ENCODE results near the gene AP3D1.

AP3D1 gene

DNA sequence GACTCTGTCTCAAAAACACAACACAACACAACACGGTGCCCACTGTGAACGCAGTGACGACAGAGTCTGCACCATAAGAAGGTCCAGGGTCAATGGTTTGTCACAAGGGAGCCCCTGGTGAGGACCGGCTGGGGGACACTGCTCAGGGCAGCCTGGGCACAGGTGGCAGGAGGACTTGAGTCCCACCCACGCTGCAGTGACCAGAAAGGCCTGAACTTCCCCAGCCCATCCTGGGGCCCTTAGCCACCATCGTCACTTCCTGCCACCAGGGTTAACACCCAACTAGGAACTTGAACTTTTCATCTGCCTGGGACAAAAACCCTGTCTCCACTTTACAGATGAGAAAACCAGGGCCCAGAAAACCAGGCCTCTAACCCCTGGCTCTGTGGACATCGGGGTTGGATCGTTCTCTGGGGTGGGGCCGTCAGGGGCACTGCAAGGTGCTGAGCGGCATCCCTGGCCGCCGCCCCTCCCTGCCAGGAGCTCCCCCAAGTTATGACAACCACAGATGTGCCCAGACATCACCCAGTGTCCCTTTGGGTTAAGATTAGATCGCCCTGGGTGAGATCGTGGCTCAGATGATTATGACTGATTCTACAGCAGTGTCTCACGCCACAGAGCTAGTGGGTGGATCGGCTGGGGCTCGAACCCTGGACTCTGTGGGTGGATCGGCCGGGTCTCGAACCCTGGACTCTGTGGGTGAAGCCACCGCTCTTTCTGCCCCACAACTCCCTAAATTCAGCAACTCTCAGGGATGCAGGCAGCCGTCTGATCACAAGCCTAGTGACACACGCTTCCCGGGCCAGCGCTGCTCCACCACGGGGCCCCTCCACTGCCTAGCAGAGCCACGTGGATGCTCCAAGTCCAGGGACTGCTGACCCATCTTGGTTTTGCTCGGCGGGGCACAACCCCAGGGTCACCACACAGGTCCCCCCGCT, 69.2 kb downstream of the AP3D1 start:
- no peak for DNase-seq

DNA sequence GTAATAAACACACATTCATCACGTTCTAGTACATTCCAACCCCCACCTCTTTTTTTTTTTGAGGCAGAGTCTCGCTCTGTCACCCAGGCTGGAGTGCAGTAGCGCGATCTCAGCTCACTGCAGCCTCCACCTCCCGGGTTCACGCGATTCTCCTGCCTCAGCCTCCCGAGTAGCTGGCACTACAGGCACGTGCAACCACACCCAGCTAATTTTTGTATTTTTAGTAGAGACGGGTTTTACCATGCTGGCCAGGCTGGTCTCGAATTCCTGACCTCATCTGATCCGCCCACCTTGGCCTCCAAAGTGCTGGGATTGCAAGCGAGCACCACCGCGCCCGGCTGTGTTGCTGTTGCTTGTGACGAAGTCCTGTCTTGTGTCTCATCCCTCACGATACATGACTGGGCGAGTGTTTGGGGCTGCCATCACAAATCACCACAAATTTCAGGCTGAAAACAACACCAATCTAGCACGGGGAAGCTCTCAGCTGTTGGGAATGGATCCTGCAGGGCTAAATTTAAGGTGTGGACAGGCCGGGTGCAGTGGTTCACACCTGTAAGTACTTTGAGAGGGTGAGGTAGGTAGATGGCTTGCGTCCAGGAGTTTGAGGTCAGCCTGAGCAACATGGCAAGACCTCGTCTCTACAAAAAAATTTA, 70.9 kb downstream of the AP3D1 start:
- no peak for DNase-seq

GRCh38 chr19:2079865-2080301, 71.5 kb downstream of the AP3D1 start:
- no peak for DNase-seq

GRCh38 chr19:2079076-2079864, 72.1 kb downstream of the AP3D1 start:
- DNase-seq = no peak

- DNase-seq = no peak
Measured at GRCh38 chr19:2077833-2078619, 73.3 kb downstream of the AP3D1 start.

DNA sequence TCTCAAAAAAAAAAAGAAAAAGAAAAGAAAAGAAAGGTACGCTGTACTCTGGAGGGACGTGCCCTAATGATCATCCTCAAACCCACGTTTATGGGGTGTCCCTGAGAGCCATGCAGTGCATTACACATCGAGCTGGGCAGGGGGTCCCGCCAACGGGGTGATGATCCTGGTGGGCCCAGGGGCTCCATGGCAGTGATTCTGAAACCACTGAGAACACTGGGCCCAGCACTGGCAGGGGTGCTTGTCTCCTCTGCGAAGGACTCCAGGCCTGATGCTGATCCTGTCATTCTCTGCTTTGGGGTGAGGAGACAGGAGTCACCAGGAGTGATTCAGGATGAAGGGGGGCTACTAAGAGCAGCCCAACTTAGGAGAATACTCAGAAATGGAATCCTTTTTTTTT, 74.0 kb downstream of the AP3D1 start:
- no peak for DNase-seq

DNA sequence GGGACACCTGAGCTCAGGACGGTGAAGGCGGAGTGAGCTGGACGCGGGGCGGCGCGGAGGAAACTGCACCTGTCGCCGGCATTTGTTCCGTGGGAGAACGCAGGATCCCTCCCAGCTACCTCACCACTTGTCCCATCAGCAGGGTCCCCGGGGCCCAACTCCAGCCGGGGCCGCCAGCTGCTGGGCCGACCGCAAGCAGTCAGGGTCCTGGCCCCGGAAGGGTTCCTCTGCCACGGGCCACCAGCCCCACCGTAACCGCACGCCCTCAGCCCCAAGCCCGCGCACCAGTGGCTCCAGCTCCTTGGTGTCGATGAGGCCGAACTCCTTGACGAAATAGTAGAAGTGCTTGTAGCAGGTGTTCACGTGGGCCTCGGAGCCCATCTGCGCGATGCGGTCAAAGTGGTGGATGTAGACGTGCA, 74.8 kb downstream of the AP3D1 start:
- DNase-seq = no peak

DNA sequence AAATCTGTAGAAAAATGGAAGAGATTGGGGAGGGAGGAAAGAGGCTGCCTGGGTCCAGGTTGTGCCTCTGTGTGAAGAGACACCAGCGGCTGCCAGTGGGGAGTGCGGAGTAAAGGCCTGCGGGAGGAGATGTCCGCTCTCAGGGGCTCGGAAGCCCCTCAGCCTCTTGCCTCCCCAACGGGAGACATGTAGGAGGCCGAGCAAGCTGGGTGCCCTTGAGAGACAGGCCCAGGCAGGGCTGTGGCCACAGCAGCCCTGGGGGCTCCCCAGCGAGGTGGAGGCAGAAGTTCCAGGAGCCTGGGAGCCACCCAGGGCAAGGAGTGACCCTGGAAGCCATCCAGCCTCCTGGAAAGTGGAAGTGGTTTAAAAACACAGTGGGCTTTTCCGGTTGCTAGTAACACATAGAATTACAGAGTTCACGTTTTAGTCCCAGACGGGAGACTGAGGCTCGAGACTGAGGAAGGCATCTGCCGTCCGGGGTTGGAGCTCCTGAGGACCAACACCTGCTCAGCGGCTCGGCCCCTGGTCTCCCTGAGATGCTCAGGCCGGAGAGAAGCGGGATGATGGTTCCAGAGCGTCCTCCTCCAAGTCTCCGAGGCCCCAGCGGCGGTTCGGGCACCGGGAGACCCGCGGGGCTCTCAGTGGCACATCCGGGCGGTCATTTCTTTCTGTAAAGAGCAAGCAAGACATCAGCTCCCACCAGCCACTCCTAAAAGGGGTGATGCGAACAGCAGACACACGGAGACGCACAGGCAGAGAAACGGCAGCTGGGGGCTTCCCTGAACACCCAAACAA, 78.4 kb downstream of the AP3D1 start:
- DNase-seq = no peak

DNA sequence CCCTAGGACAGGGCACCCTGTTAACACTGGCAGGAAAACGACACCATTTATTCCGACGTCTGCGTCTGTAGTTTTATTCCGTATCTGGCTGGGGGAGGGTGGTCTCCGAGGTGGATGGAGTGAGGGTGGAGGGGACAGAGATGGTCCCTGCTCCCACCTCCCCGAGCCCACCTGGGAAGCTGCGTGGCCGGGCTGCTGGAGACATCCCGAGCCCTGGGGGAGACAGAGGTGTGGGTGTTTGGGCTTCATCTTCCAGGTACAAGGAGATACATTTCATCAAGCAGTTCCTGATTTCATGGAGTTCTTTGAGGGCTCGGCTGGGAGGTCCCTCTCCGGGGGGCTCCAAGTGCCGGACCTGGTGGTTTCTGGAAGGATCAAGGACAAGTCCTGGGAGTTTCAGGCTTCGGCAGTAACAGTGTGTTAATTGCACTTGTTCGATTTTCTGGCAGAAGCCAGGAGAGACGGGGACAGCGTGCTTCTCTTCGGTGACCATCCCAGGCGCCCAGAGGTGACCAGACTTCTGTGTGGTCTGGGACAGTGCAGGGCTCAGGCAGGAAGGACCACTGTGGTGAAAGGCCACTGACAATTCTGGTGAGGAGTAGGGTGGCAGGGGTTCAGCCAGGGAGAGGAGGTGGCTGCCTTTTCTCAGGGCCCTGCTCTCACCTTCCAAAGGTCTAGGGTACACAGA, 80.2 kb downstream of the AP3D1 start:
- no peak for DNase-seq

DNA sequence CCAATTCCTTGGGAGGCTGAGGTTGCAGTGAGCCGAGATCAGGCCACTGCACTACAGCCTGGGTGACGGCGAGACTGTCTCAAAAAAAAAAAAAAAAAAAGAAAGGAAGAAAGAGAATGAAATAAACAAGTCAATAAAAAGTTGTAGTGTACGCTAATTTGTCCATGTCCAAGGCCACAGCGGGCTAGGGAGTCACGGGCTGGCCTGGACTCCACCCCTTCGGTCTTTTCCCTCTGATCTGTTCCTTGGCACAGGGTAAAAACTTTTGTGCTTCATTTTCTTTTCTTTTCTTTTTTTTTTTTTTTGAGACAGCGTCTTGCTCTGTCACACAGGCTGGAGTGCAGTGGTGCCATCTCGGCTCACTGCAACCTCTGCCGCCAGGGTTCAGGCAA, 80.9 kb downstream of the AP3D1 start:
- no peak for DNase-seq

DNA sequence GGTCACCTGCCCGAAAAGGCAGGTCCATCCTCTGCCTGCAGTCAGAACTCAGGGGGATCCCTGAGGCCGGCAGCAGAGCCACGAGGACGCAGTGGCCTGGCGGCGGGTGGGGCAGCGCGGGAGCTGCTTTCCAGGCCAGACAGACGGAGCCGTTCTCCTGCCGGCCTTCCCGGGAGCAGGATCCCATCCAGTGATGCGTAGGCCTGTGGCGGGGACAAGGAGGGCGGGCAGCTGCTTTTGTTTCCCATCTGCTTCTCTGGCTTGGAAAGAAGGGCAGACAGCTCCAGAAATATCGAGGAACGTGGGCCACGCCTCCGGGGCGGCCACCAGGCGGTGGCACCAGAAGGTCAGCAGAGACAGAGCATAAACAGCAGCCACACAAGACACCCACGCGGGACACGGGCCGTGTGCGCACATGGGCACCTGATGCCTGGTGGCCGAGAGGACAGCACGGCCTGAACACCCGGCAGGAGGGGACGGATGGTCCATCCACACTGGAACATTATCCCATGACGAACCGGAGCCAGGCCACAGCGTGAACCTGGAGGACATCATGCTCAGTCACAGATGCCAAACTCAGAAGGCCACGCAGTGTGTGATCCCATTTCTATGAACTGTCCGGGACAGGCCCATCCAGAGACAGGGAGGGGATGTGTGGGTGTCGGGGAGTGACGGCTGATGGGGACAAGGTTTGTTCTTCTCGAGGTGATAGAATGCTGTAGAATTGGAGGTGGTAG, 86.4 kb downstream of the AP3D1 start:
- no peak for DNase-seq

GRCh38 chr19:2064395-2064787, 87.0 kb downstream of the AP3D1 start:
- no peak for DNase-seq

DNA sequence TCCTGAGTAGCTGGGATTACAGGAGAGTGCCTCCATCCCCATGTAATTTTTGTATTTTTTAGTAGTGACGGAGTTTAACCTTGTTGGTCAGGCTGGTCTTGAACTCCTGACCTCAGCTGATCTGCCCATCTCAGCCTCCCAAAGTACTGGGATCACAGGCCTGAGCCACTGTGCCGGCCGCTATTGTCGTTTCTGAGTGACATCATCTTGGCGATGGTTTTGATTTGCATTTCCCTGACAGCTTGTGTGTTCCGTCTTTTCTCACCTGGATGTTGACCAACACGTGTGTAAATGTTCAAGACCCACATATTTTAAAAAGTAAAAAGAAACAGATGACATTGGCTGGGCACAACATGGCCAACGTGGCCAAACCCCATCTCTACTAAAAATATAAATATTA, 87.5 kb downstream of the AP3D1 start:
- no peak for DNase-seq

DNA sequence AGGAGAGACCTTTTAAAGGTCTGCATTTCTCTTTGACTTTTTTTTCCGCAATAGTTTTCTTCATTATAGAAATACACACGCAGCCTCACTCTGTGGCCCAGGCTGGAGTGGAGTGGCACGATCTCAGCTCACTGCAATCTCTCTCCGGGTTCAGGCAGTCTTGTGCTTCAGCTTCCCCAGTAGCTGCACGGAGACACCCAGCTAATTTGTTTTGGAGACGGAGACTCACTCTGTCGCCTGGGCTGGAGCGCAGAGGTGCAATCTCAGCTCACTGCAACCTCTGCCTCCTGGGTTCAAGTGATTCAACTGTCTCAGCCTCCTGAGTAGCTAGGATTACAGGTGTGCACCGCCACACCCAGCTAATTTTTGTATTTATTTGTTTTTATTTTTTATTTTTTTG, 88.6 kb downstream of the AP3D1 start:
- DNase-seq = no peak

DNA sequence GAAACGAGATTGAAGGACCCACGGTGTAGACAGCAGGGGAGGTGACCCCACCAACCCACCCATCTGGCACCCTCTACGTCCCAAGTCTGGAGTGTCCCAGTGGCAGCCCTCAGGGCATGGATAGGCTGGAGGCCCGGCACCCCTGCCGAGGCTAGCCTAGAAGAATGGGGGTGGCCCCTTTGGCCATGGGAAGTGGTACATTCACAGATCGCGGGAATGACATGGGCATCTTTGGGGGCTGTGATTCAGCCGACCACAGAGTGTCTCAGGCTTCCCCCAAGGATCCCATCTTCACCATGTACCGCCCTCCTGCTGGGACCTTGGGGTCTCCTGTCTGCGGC, 89.0 kb downstream of the AP3D1 start:
- DNase-seq = no peak

DNA sequence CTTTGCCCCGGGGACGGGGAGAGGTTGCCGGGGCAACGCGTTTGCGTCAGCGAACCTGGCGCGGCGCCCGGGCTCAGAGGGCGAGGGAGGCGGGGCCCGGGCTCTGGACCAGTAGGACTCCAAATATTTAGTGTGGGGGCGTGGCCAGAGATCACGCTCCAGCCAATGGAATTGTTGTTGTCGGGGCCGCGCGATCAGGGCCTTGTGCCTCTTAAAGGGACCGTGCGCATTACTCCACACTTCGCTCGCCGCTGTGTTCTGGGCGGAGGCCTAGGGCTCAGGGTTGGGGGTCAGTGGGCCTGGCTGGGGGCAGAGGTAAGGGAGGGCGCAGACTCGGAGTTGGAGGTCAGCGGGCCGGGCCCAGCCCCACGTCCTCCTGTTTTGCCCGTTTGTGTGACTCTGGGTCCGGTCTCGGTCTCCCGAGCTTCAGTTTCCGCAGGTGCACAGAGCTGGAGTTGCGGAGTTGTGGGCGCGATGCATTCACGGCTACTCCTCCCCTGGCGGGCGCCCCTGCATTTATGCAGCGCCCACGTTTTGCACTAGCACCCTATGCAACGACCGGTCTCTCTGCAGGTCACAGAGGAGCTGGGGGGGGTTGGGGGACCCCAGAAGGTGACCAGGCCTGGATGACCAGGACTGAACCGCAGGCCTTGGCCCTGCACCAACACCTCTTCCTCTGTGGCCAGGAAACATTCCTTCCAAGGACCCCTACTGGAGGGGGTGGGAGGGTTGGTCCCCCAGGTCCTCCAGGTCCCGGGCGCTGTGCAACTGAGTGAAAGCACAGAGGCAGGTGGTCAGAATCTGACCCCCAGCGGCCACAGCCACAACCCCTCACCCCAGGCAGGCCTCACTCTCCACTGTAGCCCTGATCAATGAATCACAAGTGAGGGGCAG, 89.6 kb downstream of the AP3D1 start:
- DNase-seq = peak; percentile 99

GRCh38 chr19:2060884-2061494, 90.4 kb downstream of the AP3D1 start:
- peak; percentile 36 for DNase-seq

DNA sequence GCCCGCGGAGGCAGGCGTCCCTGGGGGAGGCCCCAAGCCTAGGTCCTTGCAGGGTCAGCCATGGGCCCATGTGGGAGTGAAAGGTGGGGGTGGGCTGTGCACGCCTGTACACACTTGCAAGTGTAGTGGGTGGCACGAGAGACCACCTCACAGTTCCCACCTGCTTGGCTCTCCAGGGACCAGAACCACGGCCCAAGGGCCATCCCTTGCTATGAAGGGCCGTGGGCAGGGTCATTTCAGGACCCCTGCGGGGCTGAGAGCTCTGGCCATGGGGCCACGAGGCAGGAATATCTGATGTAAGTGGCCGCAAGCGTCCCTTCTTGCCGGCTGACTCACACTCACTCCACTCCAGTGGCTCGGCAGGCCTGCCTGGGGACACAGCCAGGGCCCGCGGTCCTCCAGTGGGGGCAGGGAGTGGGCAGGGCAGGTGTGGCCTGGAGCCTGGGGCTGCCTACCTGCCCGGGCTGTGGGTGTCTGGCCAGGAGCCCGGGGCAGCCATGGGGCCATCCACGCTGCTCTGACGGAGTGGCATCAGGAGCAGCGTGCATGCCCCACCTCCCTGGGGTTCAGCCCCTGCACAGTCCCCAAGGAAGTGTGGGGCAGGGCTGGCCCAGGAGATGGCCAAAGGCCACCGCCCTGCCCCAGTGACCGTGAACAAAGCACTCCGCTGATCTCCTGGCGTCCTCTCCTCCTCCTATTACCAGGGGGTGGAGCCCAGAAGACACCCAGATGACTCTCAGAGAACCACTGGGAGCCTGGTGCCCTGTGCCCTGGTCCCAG, 91.8 kb downstream of the AP3D1 start:
- DNase-seq = no peak

Measured in NCI-H1436 (cell line).